Smooth muscle cell (in vitro differentiated cells): ENCODE data around the gene RAB3IP. TPM values are rescaled to one million over a fixed set of nuclear protein-coding genes. Genes with fewer than 3 reads are reported as not detected.

Source experiments
- DNase-seq: peaks from one replicate; lab custom pipeline; 2025; ENCODE audit not compliant: unreplicated experiment; lab: John Stamatoyannopoulos, UW
- H2AFZ ChIP-seq: fragments of 200-600 bp; sonication (generic); 2 replicates; pipeline ENCODE4 v1.6.0; 2016; ENCODE audit warnings: antibody characterized with exemption, low read depth, mild to moderate bottlenecking
- H3F3A ChIP-seq: fragments of 200-600 bp; sonication (generic); 2 replicates; pipeline ENCODE4 v1.6.0; 2017; ENCODE audit warnings: antibody characterized with exemption, low read depth
- H3K27ac ChIP-seq: fragments of 200-600 bp; sonication (generic); 2 replicates; pipeline ENCODE4 v1.5.1; 2016; ENCODE audit warnings: low read depth, mild to moderate bottlenecking
- H3K27me3 ChIP-seq: fragments of 200-600 bp; sonication (generic); 2 replicates; pipeline ENCODE4 v1.6.1; 2016; ENCODE audit warnings: low read depth, mild to moderate bottlenecking
- H3K36me3 ChIP-seq: fragments of 200-600 bp; sonication (generic); 2 replicates; pipeline ENCODE4 v1.5.1; 2016; ENCODE audit warnings: low read depth
- H3K4me1 ChIP-seq: fragments of 200-600 bp; sonication (generic); 2 replicates; pipeline ENCODE4 v1.5.1; 2016; ENCODE audit warnings: low read depth
- H3K4me2 ChIP-seq: fragments of 200-600 bp; sonication (generic); 2 replicates; pipeline ENCODE4 v1.6.0; 2016; ENCODE audit warnings: mild to moderate bottlenecking
- H3K4me3 ChIP-seq: fragments of 200-600 bp; sonication (generic); 2 replicates; pipeline ENCODE4 v1.5.1; 2016; ENCODE audit warnings: mild to moderate bottlenecking
- H3K79me2 ChIP-seq: fragments of 200-600 bp; sonication (generic); 2 replicates; pipeline ENCODE4 v1.6.0; 2016; ENCODE audit warnings: low read depth, mild to moderate bottlenecking
- H3K9ac ChIP-seq: fragments of 200-600 bp; sonication (generic); 2 replicates; pipeline ENCODE4 v1.6.0; 2016; ENCODE audit warnings: low read depth
- H3K9me3 ChIP-seq: fragments of 200-600 bp; sonication (generic); replicated peaks from 2 replicates; pipeline ENCODE4 v1.5.1; 2016; ENCODE audit warnings: low read depth
- H4K20me1 ChIP-seq: fragments of 200-600 bp; sonication (generic); 2 replicates; pipeline ENCODE4 v1.6.0; 2016; ENCODE audit warnings: low read depth
- CTCF ChIP-seq: fragments of 200-600 bp; sonication (generic); IDR thresholded peaks from 2 replicates; pipeline ENCODE4 v1.5.1; 2017; ENCODE audit warnings: borderline replicate concordance, mild to moderate bottlenecking, antibody characterized with exemption; ENCODE audit not compliant: insufficient read depth, poor library complexity, severe bottlenecking
- WGBS: methylation state at CpG from one replicate; pipeline ENCODE4 v1.1.7; 2016; ENCODE audit warnings: low lambda C conversion rate; 5-methylcytosine and 5-hydroxymethylcytosine counted together
- polyA plus RNA-seq: library from polyadenylated mRNA; unstranded; fragments of >200 nt; fragmentation: Nextera tagmentation; extraction: Ambion mirVana; gene quantifications from 2 replicates; pipeline ENCODE4 v1.2.1, GENCODE V29; 2016
- total RNA-seq: library from RNA; depleted of rRNA; stranded (reverse); fragments of >200 nt; gene quantifications from 2 replicates; pipeline ENCODE4 v1.2.3, GENCODE V29; 2014

RAB3IP gene
- total and polyA plus RNA-seq, 2 experiments from 2014 or later = 2.2 to 16.9 TPM

GRCh38 chr12:69703146-69703642, 35.5 kb upstream of the RAB3IP start:
- H3K9me3 ChIP-seq = no peaks in the 10 kb centered on the region
- H4K20me1 ChIP-seq = no peaks in the 10 kb centered on the region
- no peaks in the 10 kb centered on the region for H3K79me2 ChIP-seq
- H3K4me1 ChIP-seq = peaks cover 2% of the 10 kb centered on the region
- no peaks in the 10 kb centered on the region for H3K27me3 ChIP-seq
- no peak for DNase-seq
- H3K9ac ChIP-seq = no peak overlapping the region
- no peak overlapping the region for H3K27ac ChIP-seq
- H3K4me3 ChIP-seq = no peak overlapping the region
- no peak for TF ChIP-seq CTCF
- H3K36me3 ChIP-seq = no peaks in the 10 kb centered on the region
- no peak overlapping the region for H2AFZ ChIP-seq
- no CpG with 5 or more reads among the region's 1 CpG for WGBS
- H3K4me2 ChIP-seq = no peak overlapping the region
- H3F3A ChIP-seq = no peaks in the 10 kb centered on the region

- Histone ChIP-seq H3K79me2 (no peaks in the 10 kb centered on the region), H3K36me3 (no peaks in the 10 kb centered on the region), H3K27me3 (no peaks in the 10 kb centered on the region), H3K4me3 (no peak overlapping the region), H3K9me3 (no peaks in the 10 kb centered on the region), H3K4me1 (no peaks in the 10 kb centered on the region), H3K9ac (no peak overlapping the region), H3F3A (no peaks in the 10 kb centered on the region), H3K27ac (no peak overlapping the region), H3K4me2 (no peak overlapping the region), H4K20me1 (no peaks in the 10 kb centered on the region), H2AFZ (no peak overlapping the region)
- DNase-seq = no peak
- TF ChIP-seq CTCF = no peak
- WGBS = 0% methylated on average over 1 of the region's 1 CpG
Observed at GRCh38 chr12:69704357-69704756, 34.3 kb upstream of the RAB3IP start.

- no peaks in the 10 kb centered on the region for H3K4me1 ChIP-seq
- no peak overlapping the region for H3K27ac ChIP-seq
- WGBS = 96% methylated on average over 3 of the region's 3 CpGs
- no peak overlapping the region for H3K4me3 ChIP-seq
- H3K36me3 ChIP-seq = no peaks in the 10 kb centered on the region
- no peak overlapping the region for H2AFZ ChIP-seq
- H3K9ac ChIP-seq = no peak overlapping the region
- H3K4me2 ChIP-seq = no peak overlapping the region
- DNase-seq = no peak
- no peaks in the 10 kb centered on the region for H3K79me2 ChIP-seq
- no peaks in the 10 kb centered on the region for H3F3A ChIP-seq
- H4K20me1 ChIP-seq = no peaks in the 10 kb centered on the region
- no peaks in the 10 kb centered on the region for H3K9me3 ChIP-seq
- H3K27me3 ChIP-seq = no peaks in the 10 kb centered on the region
- peak; percentile 25 for TF ChIP-seq CTCF
Observed at GRCh38 chr12:69708649-69709048, 30.0 kb upstream of the RAB3IP start.

- no peaks in the 10 kb centered on the region for H3K79me2 ChIP-seq
- H4K20me1 ChIP-seq = no peaks in the 10 kb centered on the region
- WGBS = 87% methylated on average over 2 of the region's 2 CpGs
- no peaks in the 10 kb centered on the region for H3K27me3 ChIP-seq
- no peak overlapping the region for H2AFZ ChIP-seq
- no peak for TF ChIP-seq CTCF
- no peak overlapping the region for H3K27ac ChIP-seq
- no peak overlapping the region for H3K4me2 ChIP-seq
- no peaks in the 10 kb centered on the region for H3F3A ChIP-seq
- H3K9me3 ChIP-seq = no peaks in the 10 kb centered on the region
- DNase-seq = no peak
- no peaks in the 10 kb centered on the region for H3K36me3 ChIP-seq
- H3K4me3 ChIP-seq = no peak overlapping the region
- H3K4me1 ChIP-seq = no peaks in the 10 kb centered on the region
- no peak overlapping the region for H3K9ac ChIP-seq
Observed at GRCh38 chr12:69712826-69713225, 25.8 kb upstream of the RAB3IP start.
